Caki2 (cell line): ENCODE results near the gene RETSAT. TPM values are rescaled to one million over a fixed set of nuclear protein-coding genes. Genes with fewer than 3 reads are reported as not detected.
A peak's percentile ranks its signal among the peaks of the same experiment; 100 is the strongest.
"Not testable (repeated sequence)": the region's sequence is repeated elsewhere in the genome, so short reads cannot be mapped to it uniquely, and the experiment has no call there.

ENCODE experiments used
- DNase-seq: peaks from one replicate; pipeline ENCODE4 v3.0.0-alpha.2; 2015; ENCODE audit warnings: low read depth
- in situ Hi-C: cut with HindIII; loops from 2 replicates; pipeline ENCODE4 v1.10.0; 2016; ENCODE audit warnings: low sequenced_read_pairs, low pct_unique_long_range_greater_than_20kb, mixed read lengths
- total RNA-seq: library from RNA; depleted of rRNA; stranded (reverse); fragments of >200 nt; shearing (Covaris generic); gene quantifications from 2 replicates; pipeline ENCODE4 v1.2.3, GENCODE V29; 2014; ENCODE audit warnings: low replicate concordance

RETSAT gene
- total RNA-seq, 1 experiment from 2014 or later: 86.1 TPM

DNA sequence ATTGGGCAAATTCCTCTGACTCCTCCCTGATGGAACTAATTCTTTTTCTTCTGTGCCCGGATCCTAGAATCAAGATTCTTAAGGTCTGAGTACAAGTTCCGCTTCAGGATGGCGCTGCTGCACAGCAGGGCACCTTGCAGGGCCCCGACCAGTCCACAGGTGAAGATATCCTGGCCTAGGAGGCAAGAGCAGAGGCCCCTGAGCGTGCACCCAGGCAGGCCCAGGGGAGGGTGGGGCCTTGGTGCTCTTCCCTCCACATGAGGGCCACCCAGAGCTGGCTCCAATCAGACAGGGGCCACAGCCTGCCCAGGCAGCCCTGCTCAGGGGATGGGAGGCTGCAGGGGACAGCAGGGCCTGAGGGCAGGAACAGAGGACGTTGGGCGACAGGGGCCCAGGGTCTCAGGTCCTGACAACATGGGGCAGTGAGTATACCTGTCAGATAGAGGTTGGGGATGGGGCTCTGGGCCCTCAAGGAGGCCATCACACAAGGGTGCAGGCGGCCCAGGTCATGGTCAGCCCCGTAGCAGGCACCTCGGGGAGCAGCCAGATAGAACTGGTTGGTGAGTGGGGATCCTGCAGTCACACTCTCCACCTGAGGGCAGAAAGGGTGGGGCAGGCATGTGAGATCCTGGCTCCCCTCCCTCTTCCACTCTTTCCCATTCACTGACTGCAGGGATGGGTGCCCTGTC, 11.0 kb downstream of the RETSAT start:
- DNase-seq, in situ Hi-C loops: not testable (repeated sequence)

- in situ Hi-C loops: no loop called here
- no peak for DNase-seq
These were observed 12.2 kb downstream of the RETSAT start for GRCh38 chr2:85342156-85342555.

DNA sequence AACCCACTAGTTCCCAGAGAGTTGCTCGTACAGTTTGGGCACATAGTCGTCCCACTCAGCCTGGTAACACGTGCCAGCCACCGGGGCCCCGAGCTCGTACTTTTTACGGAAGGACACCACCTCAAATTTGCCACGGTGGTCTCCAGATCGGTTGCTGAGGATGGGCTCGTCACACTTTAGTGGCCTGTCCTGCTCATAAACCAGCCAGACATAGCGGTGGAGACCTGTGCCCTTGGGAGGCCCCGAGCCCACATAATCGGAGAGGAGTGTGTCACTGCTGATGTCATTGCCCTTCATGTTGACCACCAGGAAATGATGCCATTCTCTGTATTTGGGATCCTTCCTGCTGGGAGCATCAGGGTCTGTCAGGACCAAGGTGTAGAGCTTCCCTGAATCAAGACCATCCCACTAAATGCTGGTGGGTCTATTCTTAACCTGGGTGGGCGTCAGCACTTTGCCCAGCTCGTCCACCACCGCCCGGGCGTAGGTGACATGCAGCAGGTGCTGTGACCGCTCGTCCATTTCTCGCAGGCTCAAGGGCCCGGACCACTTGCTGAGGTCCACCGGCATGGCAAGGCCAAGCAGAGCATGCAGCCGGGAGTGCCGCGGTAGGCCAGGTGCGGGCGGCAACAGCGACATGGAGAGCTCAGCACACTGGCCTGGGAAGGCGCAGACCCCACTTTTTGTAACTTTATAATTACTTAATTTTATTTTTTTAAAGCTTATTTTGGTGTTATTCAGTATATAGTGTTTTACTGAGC, 12.9 kb downstream of the RETSAT start:
- DNase-seq: no peak
- in situ Hi-C loops: no loop called here

GRCh38 chr2:85340034-85340892, 14.1 kb downstream of the RETSAT start:
- in situ Hi-C loops: no loop called here
- DNase-seq: no peak

DNA sequence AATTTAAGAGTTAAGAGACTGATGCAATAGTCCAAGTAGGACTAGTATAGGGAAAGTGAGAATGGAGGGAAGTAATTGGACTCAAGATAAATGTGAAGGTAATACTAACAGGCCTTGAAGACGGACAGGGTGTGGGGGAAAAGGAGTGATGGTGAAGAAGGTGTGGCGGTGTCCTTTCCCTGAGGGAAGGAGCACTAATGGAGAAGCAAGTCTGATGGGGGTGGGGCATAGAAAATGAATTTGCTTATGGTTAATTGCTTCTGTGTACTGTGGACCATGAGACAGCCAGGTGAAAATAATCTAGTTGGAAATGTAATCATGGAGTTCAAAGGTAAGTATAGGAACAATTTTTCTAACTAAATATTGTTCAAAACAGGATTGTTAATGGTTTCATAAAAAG, 19.4 kb downstream of the RETSAT start:
- in situ Hi-C loops: no loop called here
- DNase-seq: no peak

DNA sequence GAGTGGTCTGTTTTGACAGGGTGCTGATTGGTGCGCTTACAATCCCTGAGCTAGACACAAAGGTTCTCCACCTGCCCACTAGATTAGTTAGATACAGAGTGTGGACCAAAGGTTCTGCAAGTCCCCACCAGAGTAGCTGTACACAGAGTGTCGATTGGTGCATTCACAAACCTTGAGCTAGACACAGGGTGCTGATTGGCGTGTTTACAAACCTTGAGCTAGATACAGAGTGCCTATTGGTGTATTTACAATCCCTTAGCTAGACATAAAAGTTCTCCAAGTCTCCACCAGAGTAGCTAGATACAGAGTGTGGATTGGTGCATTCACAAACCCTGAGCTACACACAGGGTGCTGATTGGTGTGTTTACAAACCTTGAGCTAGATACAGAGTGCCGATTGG, 20.5 kb downstream of the RETSAT start:
- in situ Hi-C loops, DNase-seq: not testable (repeated sequence)

DNA sequence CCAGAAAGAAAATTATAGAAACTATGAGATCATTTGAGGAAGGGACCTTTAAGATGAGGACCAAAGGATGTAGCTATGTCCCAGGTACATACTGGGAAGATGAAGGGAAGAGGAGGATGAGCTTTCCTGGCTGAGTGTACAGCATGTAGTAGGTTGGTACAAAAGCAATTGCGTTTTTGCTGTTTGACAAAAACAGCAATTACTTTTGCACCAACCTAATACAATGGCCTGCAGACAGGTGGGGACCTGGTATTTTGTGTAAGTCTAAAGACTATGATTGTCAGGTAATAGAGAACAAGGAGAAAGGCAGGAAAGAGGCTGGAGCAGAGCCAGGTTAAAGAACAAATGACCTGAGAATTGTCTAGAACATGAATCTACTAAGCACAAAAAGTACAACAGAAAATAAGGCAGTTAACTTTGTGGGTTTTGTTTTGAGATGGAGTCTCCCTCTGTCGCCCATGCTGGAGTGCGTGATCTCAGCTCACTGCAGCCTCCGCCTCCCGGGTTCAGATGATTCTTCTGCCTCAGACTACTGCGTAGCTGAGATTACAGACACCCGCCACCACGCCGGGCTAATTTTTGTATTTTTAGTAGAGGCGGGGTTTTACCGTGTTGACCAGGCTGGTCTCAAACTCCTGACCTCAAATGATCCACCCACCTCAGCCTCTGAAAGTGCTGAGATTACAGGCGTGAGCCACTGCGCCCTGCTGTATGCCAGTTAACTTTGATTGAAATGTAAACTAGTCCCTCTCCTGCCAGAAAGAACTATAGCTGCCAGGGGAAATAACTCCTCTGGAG, 23.3 kb downstream of the RETSAT start:
- no peak for DNase-seq
- in situ Hi-C loops: no loop called here

- DNase-seq, in situ Hi-C loops: not testable (repeated sequence)
These were observed 24.6 kb downstream of the RETSAT start for GRCh38 chr2:85329701-85330100.

- in situ Hi-C loops: no loop called here
- DNase-seq: no peak
These were observed 25.1 kb downstream of the RETSAT start for GRCh38 chr2:85329181-85329651.

DNA sequence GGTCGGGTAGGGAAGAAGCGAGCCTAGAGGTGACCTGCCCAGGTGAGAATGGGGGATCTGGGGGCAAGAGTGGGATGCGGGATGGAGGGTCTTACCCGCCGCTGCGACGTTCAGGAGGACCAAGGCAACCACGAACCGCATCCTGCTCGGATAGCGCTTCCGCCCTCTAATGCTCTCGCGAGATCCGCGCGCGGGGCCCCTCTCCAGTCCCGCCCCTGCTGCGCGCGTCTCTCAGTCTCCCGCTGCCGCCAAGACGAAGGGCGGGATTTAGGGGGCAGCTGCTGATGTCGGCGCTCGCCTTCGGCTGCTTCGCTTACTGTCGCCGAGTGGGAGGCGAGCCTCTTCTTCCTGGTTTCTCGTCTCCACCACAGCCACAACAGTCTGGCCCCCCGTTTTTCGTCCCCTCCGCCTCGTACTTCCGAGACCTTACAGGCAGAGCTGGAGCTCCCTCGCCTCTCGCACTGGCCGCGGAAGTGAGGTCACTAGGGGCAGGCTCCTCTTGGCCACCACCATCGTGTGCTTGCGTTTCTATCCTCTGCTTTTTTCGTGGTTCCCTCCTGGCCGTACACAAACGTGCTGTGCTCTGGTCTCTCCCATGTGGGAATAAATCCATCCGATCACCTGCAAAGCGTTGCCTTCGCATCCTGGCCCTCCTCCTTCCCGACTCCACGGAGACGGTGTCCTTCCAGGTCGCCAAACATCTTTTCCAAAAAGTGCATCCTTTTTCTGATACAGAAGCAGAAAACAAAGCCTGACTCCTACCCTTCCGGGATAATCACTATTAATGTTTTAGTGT, 26.3 kb downstream of the RETSAT start, which contains the start of gene TGOLN2:
TGOLN2 (minus strand) TSS at position 168 of the 796 bp plus-strand sequence; CDS start at position 141, 27 bp downstream.
- in situ Hi-C loops: no loop called here
- DNase-seq: peak; percentile 93

DNA sequence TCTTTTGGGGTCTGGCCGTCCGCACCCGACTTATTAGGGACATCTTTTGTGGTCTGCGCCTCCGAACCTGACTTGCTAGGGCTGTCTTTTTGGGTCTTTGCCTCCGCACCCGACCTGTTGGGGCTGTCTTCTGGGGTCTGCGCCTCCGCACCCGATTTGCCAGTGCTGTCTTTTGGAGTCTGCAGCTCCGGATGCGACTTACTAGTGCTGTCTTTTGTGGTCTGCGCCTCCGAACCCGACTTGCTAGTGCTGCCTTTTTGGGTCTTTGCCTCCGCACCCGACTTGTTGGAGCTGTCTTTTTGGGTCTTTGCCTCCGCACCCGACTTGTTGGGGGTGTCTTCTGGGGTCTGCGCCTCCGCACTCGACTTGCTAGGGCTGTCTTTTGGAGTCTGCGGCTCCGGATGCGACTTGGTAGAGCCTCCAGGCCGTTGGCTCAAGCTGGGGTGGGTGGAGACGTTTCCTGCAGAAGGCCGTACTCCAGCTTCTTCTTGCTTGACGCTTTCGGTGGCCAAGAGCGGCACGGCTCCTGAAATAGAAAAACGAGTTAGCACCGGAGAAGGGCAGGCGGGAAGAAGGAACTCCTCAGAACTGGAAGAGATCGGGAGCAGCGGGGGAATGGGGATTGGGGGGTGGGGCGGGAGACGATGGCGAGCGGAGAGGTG, 27.0 kb downstream of the RETSAT start:
- peak; percentile 36 for DNase-seq

GRCh38 chr2:85326406-85327159, 27.7 kb downstream of the RETSAT start:
- in situ Hi-C loops: no loop called here
- DNase-seq: no peak

More for the DNA sequence above, 27.0 kb downstream of the RETSAT start:
- in situ Hi-C loops: no loop called here

GRCh38 chr2:85325466-85325811, 28.9 kb downstream of the RETSAT start:
- in situ Hi-C loops: no loop called here

DNA sequence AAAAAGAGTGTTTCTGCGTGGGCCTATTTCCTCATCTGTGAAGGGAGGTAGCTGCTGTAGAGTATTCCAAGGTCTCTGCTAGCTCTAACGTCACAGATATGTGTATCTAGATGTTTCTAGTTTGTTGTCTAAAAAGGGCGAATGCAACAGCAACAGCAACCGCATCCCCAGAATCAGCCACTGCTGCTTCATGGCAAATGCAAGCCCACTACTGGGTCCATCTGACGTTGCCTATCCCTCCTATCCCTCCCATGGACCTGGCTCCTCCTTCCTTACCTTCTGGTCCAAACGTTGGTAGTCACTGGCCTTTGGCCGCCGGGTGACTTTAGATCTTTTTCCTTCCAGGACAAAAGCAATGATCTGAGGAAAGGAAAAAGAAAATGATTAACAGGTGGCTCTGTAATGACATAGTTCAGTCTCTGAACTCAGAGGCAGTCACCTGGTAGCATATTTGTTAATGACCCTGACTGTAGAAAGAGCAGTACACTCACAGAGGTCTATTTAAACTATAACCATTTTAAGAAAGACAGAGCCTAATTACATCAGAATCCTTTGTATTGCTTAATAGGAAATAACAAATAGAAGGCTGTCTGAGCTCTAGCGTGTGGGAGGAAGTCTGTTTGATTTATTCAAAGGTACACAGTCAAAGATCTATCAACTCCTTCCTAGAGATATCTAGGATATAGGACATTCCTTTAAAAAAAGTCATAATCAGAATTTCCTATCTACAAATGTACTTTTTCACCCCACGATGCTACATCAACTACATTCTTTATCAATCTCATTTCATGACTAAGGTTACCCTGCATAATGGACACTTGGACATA, 29.5 kb downstream of the RETSAT start:
- peak; percentile 81 for DNase-seq
- in situ Hi-C loops: no loop called here

More at GRCh38 chr2:85325466-85325811, 28.9 kb downstream of the RETSAT start:
- no peak for DNase-seq

GRCh38 chr2:85323988-85324367, 30.4 kb downstream of the RETSAT start:
- in situ Hi-C loops: not testable (repeated sequence)

More at GRCh38 chr2:85323988-85324367, 30.4 kb downstream of the RETSAT start:
- DNase-seq: not testable (repeated sequence)
